IMR-90 (cell line): ENCODE data around the gene RAF1. TPM values are rescaled to one million over a fixed set of nuclear protein-coding genes. Genes with fewer than 3 reads are reported as not detected.

Source experiments
- ATAC-seq: fragments of 200-7000 bp; cut with Tn5 transposase; 2 replicates; pipeline ENCODE4 v1.9.1; 2020; ENCODE audit warnings: low read depth, mild to moderate bottlenecking, moderate library complexity
- BruUV-seq: library from RNA; stranded (reverse); fragments of 400-500 nt; replicated peaks from 2 replicates; lab custom pipeline; 2021; lab: Mats Ljungman, UMichigan
- CTCF ChIA-PET: fragments of 300-600 bp; formaldehyde crosslinking; extraction: SDS; loops from one replicate; lab custom pipeline; 2021; ENCODE audit warnings: antibody characterized with exemption; lab: Yijun Ruan, JAX
- POLR2A ChIA-PET: fragments of 300-600 bp; sonication (Branson Sonifier 250); formaldehyde crosslinking; loops from one replicate; lab custom pipeline; 2022; ENCODE audit warnings: antibody characterized with exemption; ENCODE audit not compliant: unreplicated experiment; lab: Charles Lee
- DNase-seq: peaks from one replicate; pipeline ENCODE4 v3.0.0; 2013
- H2AFZ ChIP-seq: replicated peaks from 2 replicates; pipeline ENCODE3; 2013; ENCODE audit warnings: low read length, mild to moderate bottlenecking; ENCODE audit not compliant: poor library complexity
- H2AK5ac ChIP-seq: 2 replicates; pipeline ENCODE4 v1.6.1; 2013; ENCODE audit warnings: low read depth, low read length, inconsistent platforms
- H2AK9ac ChIP-seq: replicated peaks from 2 replicates; pipeline ENCODE3; 2013; ENCODE audit warnings: mild to moderate bottlenecking, low read depth, low read length, moderate library complexity; ENCODE audit not compliant: poor library complexity
- H2BK120ac ChIP-seq: 2 replicates; pipeline ENCODE4 v1.6.1; 2013; ENCODE audit warnings: low read depth, low read length, inconsistent platforms
- H2BK15ac ChIP-seq: 3 replicates; pipeline ENCODE4 v1.6.1; 2013; ENCODE audit warnings: low read depth, low read length, inconsistent platforms
- H2BK20ac ChIP-seq: 2 replicates; pipeline ENCODE4 v1.6.1; 2013; ENCODE audit warnings: low read depth, mild to moderate bottlenecking, inconsistent platforms, low read length, moderate library complexity
- H2BK5ac ChIP-seq: 2 replicates; pipeline ENCODE4 v1.6.1; 2013; ENCODE audit warnings: mild to moderate bottlenecking, low read depth, low read length, inconsistent platforms; ENCODE audit not compliant: poor library complexity, severe bottlenecking
- H3K14ac ChIP-seq: replicated peaks from 2 replicates; pipeline ENCODE4 v1.6.1; 2013; ENCODE audit warnings: low read depth, low read length, inconsistent platforms
- H3K18ac ChIP-seq: 2 replicates; pipeline ENCODE4 v1.6.1; 2013; ENCODE audit warnings: low read depth, low read length, control low read depth
- H3K23ac ChIP-seq: 2 replicates; pipeline ENCODE4 v1.6.1; 2013; ENCODE audit warnings: low read depth, low read length, inconsistent platforms
- H3K27ac ChIP-seq: 2 replicates; pipeline ENCODE4 v1.5.1; 2013; ENCODE audit warnings: mild to moderate bottlenecking, control low read depth, low read length; ENCODE audit not compliant: insufficient read depth
- H3K27me3 ChIP-seq: 2 replicates; pipeline ENCODE4 v1.6.1; 2013; ENCODE audit warnings: low read length; ENCODE audit not compliant: control insufficient read depth, insufficient read depth
- H3K36me3 ChIP-seq: 2 replicates; pipeline ENCODE4 v1.6.1; 2013; ENCODE audit warnings: low read length, mixed read lengths; ENCODE audit not compliant: control insufficient read depth, insufficient read depth
- H3K4ac ChIP-seq: 2 replicates; pipeline ENCODE4 v1.6.1; 2013; ENCODE audit warnings: low read depth, low read length, inconsistent platforms
- H3K4me1 ChIP-seq: 2 replicates; pipeline ENCODE4 v1.6.1; 2013; ENCODE audit warnings: low read length, mixed read lengths; ENCODE audit not compliant: control insufficient read depth, insufficient read depth
- H3K4me2 ChIP-seq: 2 replicates; pipeline ENCODE4 v1.6.1; 2013; ENCODE audit warnings: low read depth, mild to moderate bottlenecking, control low read depth, low read length, moderate library complexity
- H3K4me3 ChIP-seq: 2 replicates; pipeline ENCODE4 v1.5.1; 2013; ENCODE audit warnings: low read depth, mild to moderate bottlenecking, control low read depth, low read length, moderate library complexity; ENCODE audit not compliant: insufficient read depth
- H3K56ac ChIP-seq: 2 replicates; pipeline ENCODE4 v1.6.1; 2013; ENCODE audit warnings: low read length, inconsistent platforms; ENCODE audit not compliant: insufficient read depth; ENCODE audit errors: extremely low read depth
- H3K79me1 ChIP-seq, 2 experiments: 2 replicates each; pipeline ENCODE4 v1.6.1; 2013; ENCODE audit warnings: low read length in 2 of 2, inconsistent platforms in 1 of 2, low read depth in 1 of 2
- H3K9ac ChIP-seq: 2 replicates; pipeline ENCODE4 v1.6.1; 2013; ENCODE audit warnings: low read depth, low read length, control low read depth
- H3K9me1 ChIP-seq: 2 replicates; pipeline ENCODE4 v1.6.1; 2013; ENCODE audit warnings: low read length, inconsistent platforms; ENCODE audit not compliant: insufficient read depth
- H3K9me3 ChIP-seq: 2 replicates; pipeline ENCODE4 v1.6.1; 2013; ENCODE audit warnings: low read length; ENCODE audit not compliant: control insufficient read depth, insufficient read depth
- H4K20me1 ChIP-seq: 2 replicates; pipeline ENCODE4 v1.6.1; 2013; ENCODE audit warnings: low read length, inconsistent platforms; ENCODE audit not compliant: insufficient read depth
- H4K5ac ChIP-seq: 2 replicates; pipeline ENCODE4 v1.6.1; 2013; ENCODE audit warnings: mild to moderate bottlenecking, low read depth, low read length, control low read depth
- H4K8ac ChIP-seq, 2 experiments: 2 replicates each; pipeline ENCODE4 v1.6.1; 2013; ENCODE audit warnings: low read depth in 2 of 2, low read length in 2 of 2, control low read depth in 1 of 2, inconsistent platforms in 1 of 2
- H4K91ac ChIP-seq: 2 replicates; pipeline ENCODE4 v1.6.1; 2013; ENCODE audit warnings: low read depth, low read length, inconsistent platforms; ENCODE audit not compliant: insufficient read depth
- BHLHE40 ChIP-seq: fragments of 150-350 bp; IDR thresholded peaks from 2 replicates; pipeline ENCODE4 v1.6.1; 2016; ENCODE audit warnings: mild to moderate bottlenecking, low read depth, low read length
- CEBPB ChIP-seq: IDR thresholded peaks from 2 replicates; pipeline ENCODE4 v1.6.1; 2012; ENCODE audit warnings: low read depth, low read length, improper control_type of control experiment
- CHD1 ChIP-seq: IDR thresholded peaks from 2 replicates; pipeline ENCODE4 v1.6.1; 2012; ENCODE audit warnings: low read depth, low read length, improper control_type of control experiment
- CTCF ChIP-seq: conservative IDR thresholded peaks from 2 replicates; pipeline ENCODE4 v1.5.1; 2012; ENCODE audit warnings: mild to moderate bottlenecking, low read depth, low read length, improper control_type of control experiment
- ELK1 ChIP-seq: fragments of 150-350 bp; IDR thresholded peaks from 2 replicates; pipeline ENCODE4 v1.6.1; 2016; ENCODE audit warnings: low read depth, mild to moderate bottlenecking, low read length, moderate library complexity, borderline replicate concordance
- FOS ChIP-seq: fragments of 150-350 bp; IDR thresholded peaks from 2 replicates; pipeline ENCODE4 v1.6.1; 2016; ENCODE audit warnings: low read depth, low read length
- MAFK ChIP-seq: IDR thresholded peaks from 2 replicates; pipeline ENCODE4 v1.6.1; 2012; ENCODE audit warnings: low read depth, low read length, improper control_type of control experiment
- MAZ ChIP-seq: IDR thresholded peaks from 2 replicates; pipeline ENCODE4 v1.6.1; 2012; ENCODE audit warnings: low read depth, mild to moderate bottlenecking, low read length, improper control_type of control experiment, moderate library complexity, borderline replicate concordance
- MXI1 ChIP-seq: IDR thresholded peaks from 2 replicates; pipeline ENCODE4 v1.6.1; 2012; ENCODE audit warnings: low read depth, mild to moderate bottlenecking, low read length, moderate library complexity, borderline replicate concordance
- NFE2L2 ChIP-seq: fragments of 150-350 bp; IDR thresholded peaks from 2 replicates; pipeline ENCODE4 v1.6.1; 2016; ENCODE audit warnings: low read depth, mild to moderate bottlenecking, low read length
- POLR2A ChIP-seq: IDR thresholded peaks from 2 replicates; pipeline ENCODE4 v1.6.1; 2012; ENCODE audit warnings: mild to moderate bottlenecking, low read depth, low read length
- RAD21 ChIP-seq: IDR thresholded peaks from 2 replicates; pipeline ENCODE4 v1.6.1; 2012; ENCODE audit warnings: low read length, improper control_type of control experiment
- RCOR1 ChIP-seq: IDR thresholded peaks from 2 replicates; pipeline ENCODE4 v1.6.1; 2012; ENCODE audit warnings: mild to moderate bottlenecking, low read length, improper control_type of control experiment; ENCODE audit not compliant: insufficient replicate concordance
- RFX5 ChIP-seq: IDR thresholded peaks from 2 replicates; pipeline ENCODE4 v1.8.0; 2012; ENCODE audit warnings: low read depth, mild to moderate bottlenecking, low read length, moderate library complexity
- SMC3 ChIP-seq: fragments of 150-350 bp; IDR thresholded peaks from 2 replicates; pipeline ENCODE4 v1.6.1; 2016; ENCODE audit warnings: low read depth, mild to moderate bottlenecking, antibody characterized with exemption, low read length, moderate library complexity
- USF2 ChIP-seq: fragments of 150-350 bp; IDR thresholded peaks from 2 replicates; pipeline ENCODE4 v1.6.1; 2017; ENCODE audit warnings: mild to moderate bottlenecking, antibody characterized with exemption, low read length, low read depth
- WGBS, 2 experiments: methylation state at CpG; one replicate each; pipeline versions ENCODE4 v1.1.5 to v1.1.7; 2013; ENCODE audit warnings: missing lambda C conversion rate in 2 of 2; ENCODE audit not compliant: insufficient read length in 1 of 2; ENCODE audit errors: extremely low coverage in 2 of 2; 5-methylcytosine and 5-hydroxymethylcytosine counted together
- dilution Hi-C: fragments of 300-500 bp; cut with HindIII; formaldehyde crosslinking; loops from one replicate; pipeline ENCODE4 v1.14.3; 2018; ENCODE audit warnings: low sequenced_read_pairs; ENCODE audit not compliant: unreplicated experiment
- in situ Hi-C: fragments of 300-500 bp; cut with MboI; formaldehyde crosslinking; loops from 3 replicates; pipeline ENCODE4 v1.14.3; 2019; ENCODE audit warnings: low sequenced_read_pairs, inconsistent platforms, mixed read lengths
- intact Hi-C: fragments of 100-400 bp; cut with micrococcal nuclease; formaldehyde crosslinking; loops from 2 replicates; pipeline ENCODE4 v1.10.0; 2022
- polyA plus RNA-seq, 3 experiments: library from polyadenylated mRNA; depleted of rRNA; stranded (reverse); fragments of >200 nt; gene quantifications; 2 replicates each; pipeline ENCODE4 v1.2.3, GENCODE V29; 2012; ENCODE audit warnings: low replicate concordance in 1 of 3
- total RNA-seq: library from RNA; depleted of rRNA; stranded (reverse); fragments of >200 nt; gene quantifications from 2 replicates; pipeline ENCODE4 v1.2.3, GENCODE V29; 2012

Gene RAF1
- total and polyA plus RNA-seq, 2 of the 4 experiments (the other 2 are of a cell fraction): 115 to 151 TPM

- ChIA-PET POLR2A (no interaction called here), CTCF (interaction anchor here (0.6 kb wide), 1 partner anchor 32 kb away, joined by 4 read pairs; no protein-coding TSS in a partner anchor)
- Histone ChIP-seq H3K9me3 (no peaks in the 10 kb centered on the region), H2AK9ac (no peak overlapping the region), H3K9me1 (peaks cover 3% of the 10 kb centered on the region), H2BK20ac (no peak overlapping the region), H4K20me1 (peaks cover 32% of the 10 kb centered on the region), H4K91ac (no peak overlapping the region), H3K4ac (no peak overlapping the region), H3K56ac (no peak overlapping the region), H2BK120ac (no peak overlapping the region), H2AK5ac (no peak overlapping the region), H3K4me1 (peaks cover 4% of the 10 kb centered on the region; the same call in 1 of the 2 replicates), H3K79me1 (peaks cover 36 to 69% of the 10 kb centered on the region in 2 experiments), H3K4me3 (no peak overlapping the region), H2BK5ac (no peak overlapping the region), H3K23ac (no peak overlapping the region), H3K18ac (no peak overlapping the region), H3K14ac (no peak overlapping the region), H4K5ac (no peak overlapping the region), H3K9ac (no peak overlapping the region), H3K27ac (no peak overlapping the region), H4K8ac (no peak overlapping the region), H2AFZ (no peak overlapping the region), H3K36me3 (peaks cover 70% of the 10 kb centered on the region), H2BK15ac (no peak overlapping the region), H3K4me2 (no peak overlapping the region), H3K27me3 (no peaks in the 10 kb centered on the region)
- TF ChIP-seq NFE2L2 (no peak), MXI1 (no peak), BHLHE40 (no peak), RCOR1 (no peak), MAZ (no peak), POLR2A (no peak), FOS (no peak), SMC3 (no peak), ELK1 (no peak), CHD1 (no peak), RFX5 (no peak), MAFK (no peak), CTCF (no peak), USF2 (no peak), CEBPB (no peak), RAD21 (no peak)
- BruUV-seq: no TSS peak
- DNase-seq: no peak
- dilution Hi-C loops: no loop called here
- 94% methylated on average over 2 of the region's 3 CpGs; no CpG with 5 or more reads in 1 of the 2 experiments for WGBS, 2 experiments
- no peak for ATAC-seq
- in situ Hi-C loops: no loop called here
- intact Hi-C loops: loop anchor here (5.0 kb wide), 1 partner anchor 76 kb away; the partner anchor contains the start of gene RAF1
Observed at GRCh38 chr3:12586403-12586802, 77.5 kb downstream of the RAF1 start.
